Measurements from ENCODE around the gene PXMP4. TPM values are rescaled to one million over a fixed set of nuclear protein-coding genes. Genes with fewer than 3 reads are reported as not detected.

PXMP4 gene
- total and polyA plus RNA-seq, 9 of the 15 experiments (the other 6 are each of a cell fraction or from before 2014, with no cell fraction given) = 4.8 to 29.1 (median 6.8) TPM

GRCh38 chr20:33761698-33762250 is 41.7 kb upstream of the PXMP4 start:
- ATAC-seq = no peak
- intact Hi-C loops (cut with micrococcal nuclease) = no loop called here
- H3K9ac ChIP-seq (ENCODE audit: insufficient read depth in 1 of 2, low read depth in 2 of 2, low read length in 2 of 2) = 0 out of 4 replicates have a peak overlapping the region, but pooled peaks of 1 of the 2 experiments have one; percentile 36
- DNase-seq (ENCODE audit: extremely low read depth in 1 of 4, low spot score in 3 of 4) = no peak
- peaks cover 2% of the 10 kb centered on the region; the same call in 1 of the 2 replicates for H3K9me3 ChIP-seq (replicated peaks; ENCODE audit: control insufficient read depth, insufficient read depth, low read depth, low read length)
- FAIRE-seq = no peak
- H3K4me3 ChIP-seq = no peak overlapping the region
- BruUV-seq (replicated peaks) = no TSS peak
- TF ChIP-seq ZFP36 (IDR thresholded peaks at IDR 0.05; ENCODE audit: low read depth, low read length, partially characterized antibody) = peak; percentile 42
- 0 out of 2 replicates have a peak, but pooled peaks have one; percentile 43 for TF ChIP-seq ZBTB17 (CRISPR knock-in tag; IDR thresholded peaks at IDR 0.05)
- TF ChIP-seq GABPB1 (CRISPR knock-in tag; IDR thresholded peaks at IDR 0.05) = no peak
- no peak for TF ChIP-seq ID3 (CRISPR knock-in tag; IDR thresholded peaks at IDR 0.05)
- TF ChIP-seq ID3 (tag; IDR thresholded peaks at IDR 0.05) = no peak
- TF ChIP-seq RBM25 (IDR thresholded peaks at IDR 0.05; ENCODE audit: low read depth, low read length, severe bottlenecking) = peak; percentile 62
- TF ChIP-seq ESRRB (CRISPR knock-in tag; IDR thresholded peaks at IDR 0.05; ENCODE audit: borderline replicate concordance) = no peak
- TF ChIP-seq FOXJ2 (tag; IDR thresholded peaks at IDR 0.05) = no peak
- TF ChIP-seq TAL1 (IDR thresholded peaks at IDR 0.05) = no peak
- no peak overlapping the region for H2AFZ ChIP-seq (ENCODE audit: low read depth, low read length)
- CTCF ChIA-PET (ENCODE audit: low intra/inter-chr PET ratio) = no interaction called here
- no peaks in the 10 kb centered on the region for H3K9me1 ChIP-seq (ENCODE audit: control insufficient read depth, insufficient read depth, low read length)
- 78% methylated on average over 13 of the region's 13 CpGs for WGBS (ENCODE audit: insufficient coverage, low coverage, missing lambda C conversion rate)
- no peaks in the 10 kb centered on the region for H3K36me3 ChIP-seq (ENCODE audit: control insufficient read depth, insufficient read depth, low read length)
- no peaks in the 10 kb centered on the region for H3K27me3 ChIP-seq (ENCODE audit: control insufficient read depth in 2 of 2, insufficient read depth in 2 of 2, low read length in 2 of 2)
- POLR2A ChIA-PET = interaction anchor here (0.7 kb wide), 1 partner anchor 97 kb away, joined by 3 read pairs; no protein-coding TSS in a partner anchor
- in situ Hi-C loops (cut with MboI) = no loop called here
- H3K4me1 ChIP-seq (replicated peaks in 1 of 2; ENCODE audit: control insufficient read depth in 2 of 2, insufficient read depth in 2 of 2, low read length in 2 of 2) = peaks cover under 1 to 6% of the 10 kb centered on the region in 2 experiments; a peak in 2 of 5 replicates
- no peaks in the 10 kb centered on the region for H3K79me2 ChIP-seq (ENCODE audit: control insufficient read depth, insufficient read depth, low read length)
- H4K20me1 ChIP-seq (replicated peaks; ENCODE audit: control insufficient read depth, insufficient read depth, low read length) = no peaks in the 10 kb centered on the region
- no peak overlapping the region for H3K27ac ChIP-seq (ENCODE audit: extremely low read depth, low read depth, low read length)
- H3K4me2 ChIP-seq (ENCODE audit: insufficient read depth, low read length) = no peak overlapping the region
